ENCODE results near the gene MIDN. TPM values are rescaled to one million over a fixed set of nuclear protein-coding genes. Genes with fewer than 3 reads are reported as not detected.

The MIDN gene
- total RNA-seq, 4 donors from 2014 or later: 8.0 to 43.1 (median 12.2) TPM

DNA sequence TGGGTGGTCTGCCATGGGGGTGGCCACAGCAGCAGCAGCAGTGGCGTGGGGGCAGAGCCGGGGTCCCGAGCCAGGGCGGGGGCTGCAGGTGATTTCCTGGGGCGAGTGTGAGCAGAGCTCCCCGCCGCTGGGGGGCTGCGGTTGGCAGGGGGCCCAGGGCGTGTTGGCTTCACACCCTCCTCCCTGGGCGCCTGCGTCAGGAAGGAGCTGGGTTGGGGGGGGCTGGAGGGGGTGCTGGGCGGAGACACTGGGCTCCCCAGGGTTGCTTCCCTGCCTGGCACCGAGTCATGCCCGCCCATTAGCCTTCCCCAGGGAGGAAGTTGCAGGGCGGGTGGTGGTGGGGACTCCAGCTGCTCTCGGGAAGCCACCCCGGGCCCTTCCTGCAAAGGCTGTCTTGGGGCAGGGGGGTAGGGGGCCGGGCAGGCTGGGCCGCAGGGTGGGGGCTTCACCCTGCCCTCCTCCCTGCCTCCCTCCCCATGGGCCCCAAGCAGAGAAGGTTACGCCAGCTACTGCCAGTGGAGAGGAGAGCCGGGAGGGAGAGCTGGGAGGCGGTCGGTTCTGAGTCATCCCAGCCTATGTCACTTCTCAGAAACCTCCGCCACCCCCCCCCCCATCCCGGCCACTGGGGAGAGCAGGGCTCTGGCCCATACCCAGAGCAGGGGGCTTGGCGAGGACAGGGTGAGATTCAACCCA lies 4.6 kb downstream of the MIDN start:
- TF ChIP-seq, protein P1, sequence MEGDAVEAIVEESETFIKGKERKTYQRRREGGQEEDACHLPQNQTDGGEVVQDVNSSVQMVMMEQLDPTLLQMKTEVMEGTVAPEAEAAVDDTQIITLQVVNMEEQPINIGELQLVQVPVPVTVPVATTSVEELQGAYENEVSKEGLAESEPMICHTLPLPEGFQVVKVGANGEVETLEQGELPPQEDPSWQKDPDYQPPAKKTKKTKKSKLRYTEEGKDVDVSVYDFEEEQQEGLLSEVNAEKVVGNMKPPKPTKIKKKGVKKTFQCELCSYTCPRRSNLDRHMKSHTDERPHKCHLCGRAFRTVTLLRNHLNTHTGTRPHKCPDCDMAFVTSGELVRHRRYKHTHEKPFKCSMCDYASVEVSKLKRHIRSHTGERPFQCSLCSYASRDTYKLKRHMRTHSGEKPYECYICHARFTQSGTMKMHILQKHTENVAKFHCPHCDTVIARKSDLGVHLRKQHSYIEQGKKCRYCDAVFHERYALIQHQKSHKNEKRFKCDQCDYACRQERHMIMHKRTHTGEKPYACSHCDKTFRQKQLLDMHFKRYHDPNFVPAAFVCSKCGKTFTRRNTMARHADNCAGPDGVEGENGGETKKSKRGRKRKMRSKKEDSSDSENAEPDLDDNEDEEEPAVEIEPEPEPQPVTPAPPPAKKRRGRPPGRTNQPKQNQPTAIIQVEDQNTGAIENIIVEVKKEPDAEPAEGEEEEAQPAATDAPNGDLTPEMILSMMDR (IDR thresholded peaks at IDR 0.05; ENCODE audit: low read depth): no peak

DNA sequence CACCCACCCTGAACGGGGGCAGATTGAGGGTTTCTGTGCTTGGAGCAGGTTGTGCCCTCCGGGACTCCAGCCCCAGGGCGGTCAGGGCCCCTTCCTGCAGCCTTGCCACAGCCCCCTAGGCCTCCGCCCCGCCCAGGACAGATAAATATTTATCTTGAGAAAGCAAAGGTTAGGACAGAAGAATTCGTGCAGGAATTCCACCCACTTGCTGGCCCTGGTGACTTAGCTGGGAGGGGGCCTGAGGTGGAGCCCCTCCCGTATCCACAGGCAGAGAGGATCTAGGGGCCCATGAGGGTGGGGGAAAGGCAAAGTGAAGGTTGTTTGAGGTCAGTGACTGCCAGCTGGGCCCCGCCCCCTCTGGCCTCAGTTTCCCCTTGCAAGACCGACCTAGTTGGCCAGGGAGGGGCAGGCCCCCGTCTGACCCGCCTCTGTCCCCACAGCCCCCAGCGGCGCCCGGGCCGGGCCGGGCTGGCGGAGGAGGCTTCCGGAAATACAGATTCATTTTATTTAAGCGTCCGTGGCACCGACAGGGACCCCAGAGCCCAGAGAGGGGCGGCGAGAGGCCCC lies 5.2 kb downstream of the MIDN start:
- TF ChIP-seq, protein P1 (IDR thresholded peaks at IDR 0.05; ENCODE audit: low read depth): no peak

DNA sequence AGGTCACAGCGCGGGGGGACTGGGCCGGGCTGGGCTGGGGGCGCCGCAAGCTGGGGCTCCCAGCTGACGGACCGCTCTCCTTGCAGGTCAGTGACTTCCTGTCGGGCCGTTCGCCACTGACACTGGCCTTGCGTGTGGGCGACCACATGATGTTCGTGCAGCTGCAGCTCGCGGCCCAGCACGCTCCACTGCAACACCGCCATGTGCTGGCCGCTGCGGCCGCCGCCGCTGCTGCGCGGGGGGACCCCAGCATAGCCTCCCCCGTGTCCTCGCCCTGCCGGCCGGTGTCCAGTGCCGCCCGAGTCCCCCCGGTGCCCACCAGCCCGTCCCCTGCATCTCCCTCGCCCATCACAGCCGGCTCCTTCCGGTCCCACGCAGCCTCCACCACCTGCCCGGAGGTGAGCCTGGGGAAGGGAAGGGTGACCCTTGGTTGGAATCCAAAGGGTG lies 5.7 kb downstream of the MIDN start:
- TF ChIP-seq, protein P1 (IDR thresholded peaks at IDR 0.05; ENCODE audit: low read depth): no peak

DNA sequence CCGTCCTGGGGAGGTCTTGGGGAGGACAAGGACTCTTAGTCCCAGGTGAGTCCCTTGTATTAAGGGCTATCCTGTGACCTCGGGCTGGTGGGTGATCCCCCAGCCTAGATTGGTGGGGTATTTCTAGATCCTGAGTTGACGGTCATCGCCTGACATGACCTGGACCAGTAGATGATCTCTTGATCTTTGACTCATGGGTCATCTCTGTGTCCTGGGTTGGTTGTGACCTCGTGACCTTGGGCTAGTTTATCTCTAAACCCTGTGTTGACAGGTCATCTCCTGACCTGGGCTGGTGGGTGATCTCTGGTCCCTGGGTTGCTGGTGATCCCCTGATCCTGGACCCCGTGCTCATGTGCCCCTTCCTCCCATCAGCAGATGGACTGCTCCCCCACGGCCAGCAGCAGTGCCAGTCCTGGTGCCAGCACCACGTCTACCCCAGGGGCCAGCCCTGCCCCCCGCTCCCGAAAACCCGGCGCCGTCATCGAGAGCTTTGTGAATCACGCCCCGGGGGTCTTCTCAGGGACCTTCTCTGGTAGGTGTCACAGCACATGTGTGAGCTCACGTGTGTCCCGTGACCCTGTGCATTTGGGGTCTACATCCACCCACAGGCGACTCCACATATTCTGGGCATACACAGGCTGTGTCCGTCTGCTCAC lies 6.3 kb downstream of the MIDN start:
- TF ChIP-seq, protein P1 (IDR thresholded peaks at IDR 0.05; ENCODE audit: low read depth): no peak

DNA sequence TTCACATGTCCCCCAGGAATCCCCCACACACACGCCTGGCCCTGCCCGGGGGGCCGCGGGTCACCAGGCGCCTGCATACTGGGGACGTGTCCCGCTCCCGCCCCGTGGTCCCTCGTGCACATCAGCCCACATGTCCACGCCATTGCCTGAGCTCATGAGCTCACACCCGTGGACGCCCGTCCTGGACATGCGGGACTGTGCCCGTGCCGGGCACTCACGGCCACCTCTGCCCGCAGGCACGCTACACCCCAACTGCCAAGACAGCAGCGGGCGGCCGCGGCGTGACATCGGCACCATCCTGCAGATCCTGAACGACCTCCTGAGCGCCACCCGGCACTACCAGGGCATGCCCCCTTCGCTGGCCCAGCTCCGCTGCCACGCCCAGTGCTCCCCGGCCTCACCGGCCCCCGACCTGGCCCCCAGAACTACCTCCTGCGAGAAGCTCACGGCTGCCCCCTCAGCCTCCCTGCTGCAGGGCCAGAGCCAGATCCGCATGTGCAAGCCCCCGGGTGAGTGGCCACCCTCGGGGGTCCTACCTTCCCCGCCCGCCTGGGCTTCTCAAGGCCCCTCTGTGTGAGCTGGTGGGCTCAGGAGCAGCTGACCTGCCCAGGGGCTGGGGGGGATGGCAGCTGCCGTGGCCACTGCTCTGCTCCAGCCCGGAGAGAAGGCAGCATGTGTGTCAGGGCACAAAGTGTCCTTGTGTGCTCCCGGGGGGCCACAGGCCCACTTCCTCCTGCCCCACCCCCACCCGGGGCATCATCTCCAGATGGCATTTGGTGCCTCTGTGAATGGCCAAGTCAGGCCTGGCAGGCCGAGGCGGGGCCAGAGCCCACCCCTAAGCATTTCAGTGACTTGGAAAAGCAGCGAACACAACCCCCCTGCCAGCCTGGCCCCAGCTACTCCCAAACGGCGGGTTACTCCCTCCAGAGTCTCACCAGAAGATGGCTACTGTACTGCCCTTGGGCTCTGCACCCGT lies 7.1 kb downstream of the MIDN start:
- TF ChIP-seq, protein P1 (IDR thresholded peaks at IDR 0.05; ENCODE audit: low read depth): no peak

DNA sequence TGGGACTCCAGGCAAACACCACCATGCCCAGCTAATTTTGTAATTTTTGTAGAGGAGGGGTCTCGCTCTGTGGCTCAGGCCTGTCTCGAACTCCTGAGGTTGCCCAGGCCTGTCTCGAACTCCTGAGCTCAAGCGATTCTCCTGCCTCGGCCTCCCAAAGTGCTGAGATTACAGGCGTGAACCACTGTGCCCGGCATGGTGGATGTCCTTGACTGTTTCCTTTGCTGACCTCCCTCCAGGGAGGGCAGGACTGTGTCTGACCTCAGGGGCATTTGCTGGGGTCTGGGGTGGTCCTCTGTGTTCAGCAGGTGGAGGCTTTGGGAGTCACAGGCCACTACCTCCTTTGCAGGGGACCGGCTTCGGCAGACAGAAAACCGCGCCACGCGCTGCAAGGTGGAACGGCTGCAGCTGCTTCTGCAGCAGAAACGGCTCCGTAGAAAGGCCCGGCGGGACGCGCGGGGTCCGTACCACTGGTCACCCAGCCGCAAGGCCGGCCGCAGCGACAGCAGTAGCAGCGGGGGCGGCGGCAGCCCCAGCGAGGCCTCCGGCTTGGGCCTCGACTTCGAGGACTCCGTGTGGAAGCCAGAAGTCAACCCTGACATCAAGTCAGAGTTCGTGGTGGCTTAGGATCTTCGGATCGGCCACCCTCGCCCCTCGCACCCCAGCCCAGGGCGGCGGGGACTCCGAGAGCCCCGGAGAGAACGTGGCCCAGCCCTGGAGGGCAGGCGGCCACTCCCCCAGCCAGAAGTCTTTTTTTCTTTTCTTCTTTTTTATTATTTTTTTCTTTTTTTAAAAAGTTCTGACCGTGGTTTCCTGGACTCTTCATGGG lies 8.5 kb downstream of the MIDN start:
- TF ChIP-seq, protein P1 (IDR thresholded peaks at IDR 0.05; ENCODE audit: low read depth): no peak
